Left ventricle myocardium inferior (tissue), 1 donor: Measurements from ENCODE around the gene VCP. TPM values are rescaled to one million over a fixed set of nuclear protein-coding genes. Genes with fewer than 3 reads are reported as not detected.
"Not testable (repeated sequence)": the region's sequence is repeated elsewhere in the genome, so short reads cannot be mapped to it uniquely, and the experiment has no call there.

Experiments used
- DNase-seq: peaks from one replicate; pipeline ENCODE4 v3.0.0-alpha.2; 2020
- H3K27ac ChIP-seq: fragments of 200-600 bp; replicated peaks from 2 replicates; pipeline ENCODE4 v1.8.0; 2021
- H3K27me3 ChIP-seq: fragments of 200-600 bp; 2 replicates; pipeline ENCODE4 v1.8.0; 2021; ENCODE audit warnings: low read depth
- H3K36me3 ChIP-seq: fragments of 200-600 bp; 2 replicates; pipeline ENCODE4 v1.8.0; 2021
- H3K4me1 ChIP-seq: fragments of 200-600 bp; 2 replicates; pipeline ENCODE4 v1.8.0; 2021
- H3K4me3 ChIP-seq: fragments of 200-600 bp; 2 replicates; pipeline ENCODE4 v1.8.0; 2021; ENCODE audit warnings: mild to moderate bottlenecking, moderate library complexity
- H3K9me3 ChIP-seq: fragments of 200-600 bp; replicated peaks from 2 replicates; pipeline ENCODE4 v1.8.0; 2021
- intact Hi-C: fragments of 100-400 bp; cut with micrococcal nuclease; formaldehyde crosslinking; loops from one replicate; pipeline ENCODE4 v1.11.0; 2022
- total RNA-seq: library from RNA; stranded (reverse); fragmentation: NEBNext Ultra II Directional; extraction: Animal tissue kit (Norgen Biotek cat#: 25700); gene quantifications from one replicate; pipeline ENCODE4 v1.2.1, GENCODE V29; 2021
- TF ChIP-seq, protein P1 (sequence below): fragments of 200-600 bp; IDR thresholded peaks from 2 replicates; pipeline ENCODE4 v1.8.0; 2021; ENCODE audit warnings: antibody characterized with exemption, mild to moderate bottlenecking, borderline replicate concordance
- donor health status: DM: no; HTN: yes; CAD: no; lungs with severe emphysema.

Gene VCP
- total RNA-seq, 1 donor from 2014 or later = 253 TPM

DNA sequence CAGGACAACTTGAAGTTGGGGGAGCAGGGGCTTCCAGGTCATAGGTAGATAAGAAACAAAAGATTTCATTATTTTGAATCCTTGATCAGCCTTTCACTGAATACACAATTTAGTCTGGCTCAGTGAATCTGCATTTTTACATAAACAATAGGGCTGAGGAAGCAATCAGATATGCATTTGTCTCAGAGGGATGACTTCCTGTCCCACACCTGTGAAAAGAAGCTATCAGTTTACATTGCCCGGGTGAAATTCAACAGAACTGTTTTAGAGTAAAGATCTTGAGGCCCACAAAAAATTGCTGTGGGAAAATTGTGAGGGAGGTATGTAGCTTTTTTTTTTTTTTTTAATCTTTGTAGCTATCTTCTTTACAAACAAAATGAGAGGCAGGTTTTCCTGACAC is 44.6 kb downstream of the VCP start:
- TF ChIP-seq, protein P1, sequence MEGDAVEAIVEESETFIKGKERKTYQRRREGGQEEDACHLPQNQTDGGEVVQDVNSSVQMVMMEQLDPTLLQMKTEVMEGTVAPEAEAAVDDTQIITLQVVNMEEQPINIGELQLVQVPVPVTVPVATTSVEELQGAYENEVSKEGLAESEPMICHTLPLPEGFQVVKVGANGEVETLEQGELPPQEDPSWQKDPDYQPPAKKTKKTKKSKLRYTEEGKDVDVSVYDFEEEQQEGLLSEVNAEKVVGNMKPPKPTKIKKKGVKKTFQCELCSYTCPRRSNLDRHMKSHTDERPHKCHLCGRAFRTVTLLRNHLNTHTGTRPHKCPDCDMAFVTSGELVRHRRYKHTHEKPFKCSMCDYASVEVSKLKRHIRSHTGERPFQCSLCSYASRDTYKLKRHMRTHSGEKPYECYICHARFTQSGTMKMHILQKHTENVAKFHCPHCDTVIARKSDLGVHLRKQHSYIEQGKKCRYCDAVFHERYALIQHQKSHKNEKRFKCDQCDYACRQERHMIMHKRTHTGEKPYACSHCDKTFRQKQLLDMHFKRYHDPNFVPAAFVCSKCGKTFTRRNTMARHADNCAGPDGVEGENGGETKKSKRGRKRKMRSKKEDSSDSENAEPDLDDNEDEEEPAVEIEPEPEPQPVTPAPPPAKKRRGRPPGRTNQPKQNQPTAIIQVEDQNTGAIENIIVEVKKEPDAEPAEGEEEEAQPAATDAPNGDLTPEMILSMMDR = no peak
- H3K4me3 ChIP-seq = no peak overlapping the region
- no peak overlapping the region for H3K27ac ChIP-seq
- peaks cover 18% of the 10 kb centered on the region for H3K36me3 ChIP-seq
- peaks cover 21% of the 10 kb centered on the region for H3K4me1 ChIP-seq
- DNase-seq = no peak
- intact Hi-C loops = no loop called here
- H3K9me3 ChIP-seq = no peaks in the 10 kb centered on the region
- H3K27me3 ChIP-seq = no peaks in the 10 kb centered on the region

GRCh38 chr9:35027374-35027773 is 45.1 kb downstream of the VCP start:
- no peak for DNase-seq
- TF ChIP-seq, protein P1 = no peak
- Histone ChIP-seq H3K9me3 (no peaks in the 10 kb centered on the region), H3K4me1 (peaks cover 21% of the 10 kb centered on the region), H3K27me3 (no peaks in the 10 kb centered on the region), H3K36me3 (peaks cover 15% of the 10 kb centered on the region), H3K27ac (no peak overlapping the region), H3K4me3 (no peak overlapping the region)
- intact Hi-C loops = no loop called here

DNA sequence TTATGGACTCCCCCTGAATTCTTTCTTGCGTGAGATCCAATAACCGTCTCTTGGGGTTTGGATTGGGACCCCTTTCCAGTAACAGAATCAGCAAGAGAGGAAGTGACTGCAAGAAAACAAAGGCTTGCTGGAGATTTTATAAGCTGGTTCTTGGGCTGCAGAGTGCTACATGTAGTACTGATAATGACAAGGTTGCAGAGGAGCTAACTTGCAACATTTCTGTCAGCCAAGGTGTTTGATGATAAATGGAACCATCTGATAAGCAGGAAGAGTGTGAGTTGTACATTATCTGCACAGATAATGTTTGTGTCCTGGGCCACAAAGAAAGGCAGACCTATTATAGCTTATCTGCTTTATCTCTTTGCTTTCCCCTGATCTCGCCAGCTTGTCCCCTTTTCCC is 45.8 kb downstream of the VCP start:
- TF ChIP-seq, protein P1 = no peak
- intact Hi-C loops = no loop called here
- Histone ChIP-seq H3K27ac (peak overlapping the region; percentile 43), H3K36me3 (peaks cover 19% of the 10 kb centered on the region), H3K4me1 (peaks cover 21% of the 10 kb centered on the region), H3K4me3 (no peak overlapping the region), H3K27me3 (no peaks in the 10 kb centered on the region), H3K9me3 (no peaks in the 10 kb centered on the region)
- no peak for DNase-seq

GRCh38 chr9:35023443-35023842 is 49.0 kb downstream of the VCP start:
- peaks cover 13% of the 10 kb centered on the region for H3K4me1 ChIP-seq
- H3K27me3 ChIP-seq, DNase-seq, H3K27ac ChIP-seq, H3K9me3 ChIP-seq, H3K4me3 ChIP-seq, intact Hi-C loops: not testable (repeated sequence)
- peaks cover 47% of the 10 kb centered on the region for H3K36me3 ChIP-seq

- H3K36me3 ChIP-seq = peaks cover 54% of the 10 kb centered on the region
- H3K27me3 ChIP-seq = no peaks in the 10 kb centered on the region
- TF ChIP-seq, protein P1 = no peak
- H3K9me3 ChIP-seq = peaks cover 22% of the 10 kb centered on the region
- no peaks in the 10 kb centered on the region for H3K4me1 ChIP-seq
- no peak for DNase-seq
- intact Hi-C loops = no loop called here
- no peak overlapping the region for H3K27ac ChIP-seq
- H3K4me3 ChIP-seq = no peak overlapping the region
These were observed 57.9 kb downstream of the VCP start for GRCh38 chr9:35014517-35014916.

- no peak for DNase-seq
- Histone ChIP-seq H3K9me3 (peaks cover 22% of the 10 kb centered on the region), H3K27me3 (no peaks in the 10 kb centered on the region), H3K4me3 (no peak overlapping the region), H3K36me3 (peaks cover 51% of the 10 kb centered on the region), H3K4me1 (no peaks in the 10 kb centered on the region), H3K27ac (no peak overlapping the region)
- TF ChIP-seq, protein P1 = no peak
- intact Hi-C loops = no loop called here
These were observed 62.0 kb downstream of the VCP start for GRCh38 chr9:35010351-35010958.

Other genes starting within 250 kb of the VCP start
- gene PHF24, start 114.3 kb downstream of the VCP start, total RNA-seq = 0.11 TPM
- gene DNAJB5, start 82.9 kb downstream of the VCP start, total RNA-seq = 70.0 TPM
- 5.6 TPM for gene FANCG, start 7.3 kb upstream of the VCP start, total RNA-seq
- gene PIGO, start 24.0 kb upstream of the VCP start, total RNA-seq = 9.4 TPM
- 132 TPM for gene STOML2, start 30.5 kb upstream of the VCP start, total RNA-seq
- gene ATOSB, start 43.2 kb upstream of the VCP start, total RNA-seq = 17.0 TPM
- 21.6 TPM for gene UNC13B, start 89.4 kb upstream of the VCP start, total RNA-seq